CD14-positive monocyte (primary cell): ENCODE measurements around the gene DNAI2. TPM values are rescaled to one million over a fixed set of nuclear protein-coding genes. Genes with fewer than 3 reads are reported as not detected.

Experiments
- DNase-seq, 3 donors: peaks; one replicate each; pipeline ENCODE4 v3.0.0-alpha.2; 2011 to 2022
- H2AFZ ChIP-seq: 2 replicates; pipeline ENCODE4 v1.6.0; 2012; ENCODE audit warnings: mild to moderate bottlenecking, low read depth, low read length, inconsistent platforms; ENCODE audit not compliant: insufficient read depth, poor library complexity, severe bottlenecking
- H3K27ac ChIP-seq, 2 donors: 1 replicate in 1 of 2; 2 replicates in 1 of 2; pipeline ENCODE4 v1.5.1; 2012 to 2013; ENCODE audit warnings: low read length in 2 of 2, control low read depth in 1 of 2, inconsistent platforms in 1 of 2, low read depth in 1 of 2, mild to moderate bottlenecking in 1 of 2
- H3K27me3 ChIP-seq, 2 donors: one replicate each; pipeline versions ENCODE4 v1.6.0 to v1.6.1; 2011 to 2013; ENCODE audit warnings: low read length in 2 of 2; ENCODE audit not compliant: control insufficient read depth in 2 of 2, insufficient read depth in 2 of 2
- H3K36me3 ChIP-seq, 2 donors: replicated peaks in 1 of 2; 1 replicate in 1 of 2; 2 replicates in 1 of 2; pipeline versions ENCODE4 v1.5.1 to v1.6.1; 2012 to 2013; ENCODE audit warnings: low read length in 2 of 2, control low read depth in 1 of 2, inconsistent platforms in 1 of 2, mild to moderate bottlenecking in 1 of 2; ENCODE audit not compliant: insufficient read depth in 2 of 2, control insufficient read depth in 1 of 2
- H3K4me1 ChIP-seq, 2 donors: 1 replicate in 1 of 2; 2 replicates in 1 of 2; pipeline versions ENCODE4 v1.5.1 to v1.6.1; 2012 to 2013; ENCODE audit warnings: low read length in 2 of 2, control low read depth in 1 of 2, inconsistent platforms in 1 of 2, mild to moderate bottlenecking in 1 of 2, moderate library complexity in 1 of 2; ENCODE audit not compliant: insufficient read depth in 2 of 2, control insufficient read depth in 1 of 2
- H3K4me2 ChIP-seq: replicated peaks from 2 replicates; pipeline ENCODE3; 2012; ENCODE audit warnings: low read length, moderate library complexity, mild to moderate bottlenecking; ENCODE audit not compliant: poor library complexity, severe bottlenecking; ENCODE audit errors: extremely low read depth
- H3K4me3 ChIP-seq, 3 experiments: fragments of 200-600 bp in 1 of 3; sonication (generic) in 1 of 3; replicated peaks in 1 of 3; 1 replicate in 2 of 3; 2 replicates in 1 of 3; pipeline ENCODE4 v1.5.1; 2011 to 2013; ENCODE audit warnings: low read length in 3 of 3, mild to moderate bottlenecking in 3 of 3, control low read depth in 2 of 3, low read depth in 2 of 3, inconsistent platforms in 1 of 3, moderate library complexity in 1 of 3
- H3K79me2 ChIP-seq: 2 replicates; pipeline ENCODE4 v1.6.0; 2012; ENCODE audit warnings: mild to moderate bottlenecking, control low read depth, inconsistent platforms, low read length, moderate library complexity; ENCODE audit not compliant: insufficient read depth
- H3K9ac ChIP-seq: 2 replicates; pipeline ENCODE4 v1.6.0; 2017; ENCODE audit warnings: low read length, mild to moderate bottlenecking; ENCODE audit not compliant: insufficient read depth, poor library complexity, severe bottlenecking
- H3K9me3 ChIP-seq, 2 donors: replicated peaks in 1 of 2; 1 replicate in 1 of 2; 2 replicates in 1 of 2; pipeline versions ENCODE4 v1.5.1 to v1.6.1; 2012 to 2013; ENCODE audit warnings: low read length in 2 of 2, control low read depth in 1 of 2; ENCODE audit not compliant: control insufficient read depth in 1 of 2, insufficient read depth in 1 of 2
- H4K20me1 ChIP-seq: 2 replicates; pipeline ENCODE4 v1.6.0; 2012; ENCODE audit warnings: mild to moderate bottlenecking, low read length, control low read depth, moderate library complexity; ENCODE audit not compliant: insufficient read depth
- H3K27ac Mint-ChIP-seq, 7 donors: one replicate each; pipeline ENCODE4 v1.8.0; 2020; ENCODE audit warnings: mild to moderate bottlenecking in 7 of 7, mixed read lengths in 7 of 7, moderate library complexity in 6 of 7, inconsistent platforms in 2 of 7
- H3K27me3 Mint-ChIP-seq, 3 donors: one replicate each; pipeline ENCODE4 v1.8.0; 2021 to 2022; ENCODE audit warnings: low read depth in 3 of 3, mild to moderate bottlenecking in 3 of 3, mixed read lengths in 3 of 3, moderate library complexity in 3 of 3, inconsistent platforms in 1 of 3
- H3K36me3 Mint-ChIP-seq, 2 donors: one replicate each; pipeline ENCODE4 v1.8.0; 2020; ENCODE audit warnings: mixed read lengths in 2 of 2, inconsistent platforms in 1 of 2, mild to moderate bottlenecking in 1 of 2
- H3K4me1 Mint-ChIP-seq: one replicate; pipeline ENCODE4 v1.8.0; 2020; ENCODE audit warnings: mild to moderate bottlenecking, mixed read lengths
- H3K4me3 Mint-ChIP-seq, 2 donors: one replicate each; pipeline ENCODE4 v1.8.0; 2020; ENCODE audit warnings: mild to moderate bottlenecking in 2 of 2, mixed read lengths in 2 of 2, moderate library complexity in 1 of 2
- H3K9me3 Mint-ChIP-seq, 7 donors: one replicate each; pipeline ENCODE4 v1.8.0; 2020 to 2022; ENCODE audit warnings: mixed read lengths in 7 of 7, mild to moderate bottlenecking in 6 of 7, moderate library complexity in 6 of 7, inconsistent platforms in 2 of 7
- WGBS: methylation state at CpG from one replicate; pipeline ENCODE4 v1.1.5; 2013; ENCODE audit warnings: missing lambda C conversion rate; ENCODE audit not compliant: insufficient coverage; 5-methylcytosine and 5-hydroxymethylcytosine counted together
- intact Hi-C, 2 donors: fragments of 100-400 bp; cut with micrococcal nuclease; formaldehyde crosslinking; loops; one replicate each; pipeline versions ENCODE4 v1.15.0 to v1.15.1; 2023
- polyA plus RNA-seq, 3 donors: library from polyadenylated mRNA; depleted of rRNA in 1 of 3; unstranded in 2 of 3; stranded (reverse) in 1 of 3; fragments of 300-500 nt in 2 of 3; fragments of >200 nt in 1 of 3; fragmentation: Illumina TruSeq in 2 of 3; gene quantifications; 1 replicate in 2 of 3; 2 replicates in 1 of 3; pipeline ENCODE4 v1.2.3, GENCODE V29; 2012 to 2021
- TF ChIP-seq, protein P1 (sequence below): fragments of 200-600 bp; IDR thresholded peaks from one replicate; pipeline ENCODE4 v1.8.0; 2022; ENCODE audit warnings: antibody characterized with exemption, mild to moderate bottlenecking

DNAI2 gene
- polyA plus RNA-seq, 3 donors, result 0.07 TPM; not detected in 2

- TF ChIP-seq, protein P1, sequence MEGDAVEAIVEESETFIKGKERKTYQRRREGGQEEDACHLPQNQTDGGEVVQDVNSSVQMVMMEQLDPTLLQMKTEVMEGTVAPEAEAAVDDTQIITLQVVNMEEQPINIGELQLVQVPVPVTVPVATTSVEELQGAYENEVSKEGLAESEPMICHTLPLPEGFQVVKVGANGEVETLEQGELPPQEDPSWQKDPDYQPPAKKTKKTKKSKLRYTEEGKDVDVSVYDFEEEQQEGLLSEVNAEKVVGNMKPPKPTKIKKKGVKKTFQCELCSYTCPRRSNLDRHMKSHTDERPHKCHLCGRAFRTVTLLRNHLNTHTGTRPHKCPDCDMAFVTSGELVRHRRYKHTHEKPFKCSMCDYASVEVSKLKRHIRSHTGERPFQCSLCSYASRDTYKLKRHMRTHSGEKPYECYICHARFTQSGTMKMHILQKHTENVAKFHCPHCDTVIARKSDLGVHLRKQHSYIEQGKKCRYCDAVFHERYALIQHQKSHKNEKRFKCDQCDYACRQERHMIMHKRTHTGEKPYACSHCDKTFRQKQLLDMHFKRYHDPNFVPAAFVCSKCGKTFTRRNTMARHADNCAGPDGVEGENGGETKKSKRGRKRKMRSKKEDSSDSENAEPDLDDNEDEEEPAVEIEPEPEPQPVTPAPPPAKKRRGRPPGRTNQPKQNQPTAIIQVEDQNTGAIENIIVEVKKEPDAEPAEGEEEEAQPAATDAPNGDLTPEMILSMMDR, result peak; percentile 61
- H2AFZ ChIP-seq, result no peak overlapping the region
- no peaks in the 10 kb centered on the region for H4K20me1 ChIP-seq
- no peaks in the 10 kb centered on the region for H3K9me3 ChIP-seq
- peaks cover 3% of the 10 kb centered on the region for H3K4me1 Mint-ChIP-seq
- no peak overlapping the region for H3K4me3 ChIP-seq
- peak; percentile 31 to 47 (median 38) for DNase-seq
- H3K9me3 Mint-ChIP-seq, result peaks cover 0 to 3% (median 0%) of the 10 kb centered on the region in 7 donors
- peaks cover 1 to 19% (median 8%) of the 10 kb centered on the region in 3 donors for H3K27me3 Mint-ChIP-seq
- H3K4me1 ChIP-seq, result no peaks in the 10 kb centered on the region
- H3K4me3 Mint-ChIP-seq, result no peak overlapping the region
- H3K9ac ChIP-seq, result no peak overlapping the region
- H3K79me2 ChIP-seq, result no peaks in the 10 kb centered on the region
- H3K36me3 Mint-ChIP-seq, result no peaks in the 10 kb centered on the region
- H3K27me3 ChIP-seq, result no peaks in the 10 kb centered on the region
- no peak overlapping the region for H3K27ac ChIP-seq
- H3K4me2 ChIP-seq, result no peak overlapping the region
- intact Hi-C loops, result loop anchor here (5.0 kb wide), 1 partner anchor 84 kb away; the partner anchor contains the start of gene TTYH2 (in 2 of the 2)
- WGBS, result 0% methylated on average over 4 of the region's 5 CpGs
- peak overlapping the region in 1 of 7 donors; percentile 1 for H3K27ac Mint-ChIP-seq
- no peaks in the 10 kb centered on the region for H3K36me3 ChIP-seq
These were observed 22.5 kb downstream of the DNAI2 start for GRCh38 chr17:74296548-74296936.

DNA sequence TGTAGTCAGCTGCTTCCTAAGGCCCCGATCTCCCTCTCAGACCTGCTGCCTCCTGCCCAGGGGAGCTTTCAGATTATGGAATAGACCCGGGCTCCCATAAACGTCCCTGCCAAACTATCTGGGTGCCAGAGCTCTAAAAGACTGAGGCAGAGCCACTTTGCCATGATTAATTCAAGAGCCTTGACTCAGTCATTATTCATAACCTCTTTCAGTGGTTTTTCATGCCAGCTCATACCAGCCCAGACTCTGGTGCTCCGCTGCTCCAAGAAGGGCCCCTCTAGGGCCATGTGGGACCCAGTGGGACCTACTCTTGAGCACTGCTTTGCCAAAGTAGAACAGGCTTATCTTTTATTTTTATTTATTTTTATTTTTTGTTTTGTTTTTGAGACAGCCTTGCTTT lies 23.9 kb downstream of the DNAI2 start:
- Histone ChIP-seq H2AFZ (no peak overlapping the region), H4K20me1 (no peaks in the 10 kb centered on the region), H3K4me2 (no peak overlapping the region), H3K27me3 (no peaks in the 10 kb centered on the region), H3K9me3 (no peaks in the 10 kb centered on the region), H3K27ac (no peak overlapping the region), H3K9ac (no peak overlapping the region), H3K4me3 (no peak overlapping the region), H3K79me2 (no peaks in the 10 kb centered on the region), H3K36me3 (no peaks in the 10 kb centered on the region), H3K4me1 (no peaks in the 10 kb centered on the region)
- TF ChIP-seq, protein P1, result no peak
- H3K4me3 Mint-ChIP-seq, result no peak overlapping the region
- intact Hi-C loops, result loop anchor here (5.0 kb wide), 1 partner anchor 86 kb away; the partner anchor contains the start of gene TTYH2 (in 2 of the 2)
- H3K36me3 Mint-ChIP-seq, result no peaks in the 10 kb centered on the region
- WGBS, result 90% methylated on average over 3 of the region's 4 CpGs
- H3K4me1 Mint-ChIP-seq, result peaks cover 3% of the 10 kb centered on the region
- DNase-seq, result no peak
- peaks cover 0 to 5% (median 0%) of the 10 kb centered on the region in 7 donors for H3K9me3 Mint-ChIP-seq
- H3K27ac Mint-ChIP-seq, result no peak overlapping the region
- H3K27me3 Mint-ChIP-seq, result peaks cover 1 to 19% (median 8%) of the 10 kb centered on the region in 3 donors
